ENCODE measurements around the gene OTUB2. TPM values are rescaled to one million over a fixed set of nuclear protein-coding genes. Genes with fewer than 3 reads are reported as not detected.

Gene OTUB2
- 1 to 10 TPM; 2.0 to 2.9 TPM for total RNA-seq

DNA sequence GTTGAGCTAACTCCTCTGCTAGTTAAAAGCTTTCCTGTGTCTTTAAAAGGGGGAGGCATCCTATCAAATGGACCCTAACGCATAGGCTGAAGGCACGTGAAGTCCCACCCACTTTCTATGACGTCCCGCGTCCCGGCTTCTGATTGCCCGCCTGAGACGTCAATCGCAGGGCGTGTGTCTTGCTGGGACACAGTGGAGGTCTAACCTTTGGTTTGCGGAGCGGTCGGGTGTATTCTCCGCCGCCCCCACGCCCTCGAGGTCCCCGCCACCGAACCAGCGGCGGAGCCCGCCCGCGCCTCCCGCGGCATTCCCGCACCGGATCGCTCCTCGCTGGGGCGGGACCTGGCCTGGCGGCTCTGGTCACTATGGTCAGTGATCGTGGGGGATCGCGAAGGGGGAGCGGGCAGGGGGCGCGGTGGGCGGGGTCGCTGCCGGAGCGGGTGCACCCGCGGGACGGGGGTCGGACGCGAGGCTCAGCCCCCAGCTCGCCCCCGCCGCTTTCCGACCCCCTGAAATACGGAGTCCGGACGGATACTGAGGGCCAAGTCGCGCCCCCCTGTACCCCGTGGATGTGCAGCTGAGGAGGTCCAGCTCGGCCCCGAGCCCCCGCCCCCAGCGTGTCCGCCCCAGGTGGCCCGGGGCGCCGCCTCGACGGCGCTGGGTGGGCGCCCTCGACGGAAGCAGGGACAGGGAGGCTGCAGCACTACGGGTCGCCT lies at the start of gene OTUB2:
TSS of gene OTUB2 (plus strand) at position 168 of the 716 bp plus-strand sequence. CDS start at position 366, 198 bp downstream.
- H3K27ac Mint-ChIP-seq: no peak within 1 kb of the TSS
- intact Hi-C loops (cut with micrococcal nuclease): loop anchor here (1.0 to 2.0 kb wide), 4 partner anchors 14 to 150 kb away; partner anchors contain the start of genes DDX24 and IFI27L1
- DNase-seq: peak; percentile 99
- no peaks in the 10 kb centered on the region for H3K9me3 Mint-ChIP-seq
- H3K27me3 Mint-ChIP-seq: no peaks in the 10 kb centered on the region
- CTCF ChIA-PET: interaction anchor here (0.7 to 3.9 kb wide), 7 partner anchors 9 to 110 kb away, joined by 3 to 43 read pairs (median 6); no protein-coding TSS in a partner anchor
- peak within 1 kb of the TSS; percentile 64 for H3K4me3 Mint-ChIP-seq
- POLR2A ChIA-PET: interaction anchor here (1.1 to 1.4 kb wide), 3 partner anchors 10 to 67 kb away, joined by 3 to 6 read pairs (median 5); partner anchors contain the start of genes DDX24 and IFI27L1
- no peaks in the 10 kb centered on the region for H3K36me3 Mint-ChIP-seq
- peaks cover 43% of the 10 kb centered on the region for H3K4me1 Mint-ChIP-seq (ENCODE audit: low read depth)

DNA sequence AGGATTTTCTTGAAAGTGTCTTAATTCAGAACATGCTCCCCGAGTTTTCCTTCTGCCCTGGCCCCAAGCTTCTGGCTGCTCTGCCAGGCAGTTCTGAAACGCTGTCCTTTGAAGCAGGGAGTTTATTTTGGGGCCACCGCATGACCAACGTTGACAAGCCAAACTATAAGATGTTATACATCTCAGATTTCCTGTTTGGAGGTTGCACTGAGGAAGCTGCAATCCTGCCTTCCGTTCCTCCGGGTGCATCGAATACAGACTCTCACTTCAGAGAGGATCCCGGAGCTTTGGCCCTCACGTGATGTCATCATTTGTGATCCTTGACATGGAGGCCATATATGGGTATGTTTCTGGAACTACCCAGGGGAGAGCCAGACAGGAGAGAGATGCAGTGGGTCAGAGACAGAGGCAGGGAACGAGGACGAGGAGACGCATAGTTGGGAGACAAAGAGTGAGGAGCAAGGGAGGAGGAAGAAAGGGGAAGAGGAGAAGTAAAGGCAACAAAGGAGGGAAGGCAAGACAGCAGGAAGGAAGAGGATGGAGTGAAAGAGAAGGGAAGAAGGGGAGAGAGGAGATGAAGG lies 49.6 kb upstream of the OTUB2 start, which contains the start of gene ASB2:
TSS of gene ASB2 (minus strand) at position 94 of the 581 bp plus-strand sequence. CDS start 12,031 bp downstream, outside the sequence.
- ChIA-PET POLR2A (interaction anchor here (1.2 to 10.3 kb wide), 5 partner anchors 10 to 37 kb away, joined by 3 to 447 read pairs (median 6); partner anchors contain the start of gene CCDC197), CTCF (interaction anchor here (1.1 to 19.1 kb wide), 5 partner anchors 15 to 160 kb away, joined by 4 to 425 read pairs (median 16); no protein-coding TSS in a partner anchor)
- H3K4me3 Mint-ChIP-seq: peak within 1 kb of the TSS; percentile 75
- peak; percentile 71 for DNase-seq
- H3K36me3 Mint-ChIP-seq: peaks cover 34% of the 10 kb centered on the region
- intact Hi-C loops (cut with micrococcal nuclease): loop anchor here (1.0 to 5.0 kb wide), 3 partner anchors 13 to 416 kb away; no protein-coding TSS in a partner anchor
- peak within 1 kb of the TSS; percentile 98 for H3K27ac Mint-ChIP-seq
- no peaks in the 10 kb centered on the region for H3K27me3 Mint-ChIP-seq
- peaks cover 93% of the 10 kb centered on the region for H3K4me1 Mint-ChIP-seq (ENCODE audit: low read depth)
- H3K9me3 Mint-ChIP-seq: peaks cover 7% of the 10 kb centered on the region

DNA sequence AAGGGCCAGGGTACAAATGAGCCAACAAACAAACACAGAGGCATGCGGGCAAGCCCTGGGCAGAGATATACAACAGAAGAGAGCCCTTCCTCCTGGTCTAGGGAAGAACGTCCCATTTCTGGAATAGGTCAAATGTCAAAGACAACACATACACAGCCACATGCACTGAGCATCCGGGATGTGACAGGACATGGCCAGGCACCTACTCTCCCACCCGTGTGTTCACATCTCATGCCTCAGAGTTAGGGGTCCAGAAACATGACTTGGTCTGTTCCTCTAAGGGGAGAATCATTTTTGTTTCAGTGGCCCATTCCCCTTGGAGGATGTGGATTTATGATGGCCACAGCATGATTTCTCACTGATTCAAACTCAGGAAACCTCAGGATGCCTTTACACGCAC lies 49.0 kb upstream of the OTUB2 start:
- Mint-ChIP-seq H3K27ac (peak overlapping the region; percentile 98), H3K27me3 (no peaks in the 10 kb centered on the region), H3K9me3 (peaks cover 7% of the 10 kb centered on the region), H3K4me3 (peak overlapping the region; percentile 75), H3K4me1 (ENCODE audit: low read depth) (peaks cover 93% of the 10 kb centered on the region), H3K36me3 (peaks cover 34% of the 10 kb centered on the region)
- POLR2A ChIA-PET: interaction anchor here (1.2 to 10.3 kb wide), 5 partner anchors 9 to 37 kb away, joined by 3 to 447 read pairs (median 6); partner anchors contain the start of gene CCDC197
- DNase-seq: no peak
- CTCF ChIA-PET: interaction anchor here (1.8 to 19.1 kb wide), 5 partner anchors 14 to 37 kb away, joined by 4 to 425 read pairs (median 16); no protein-coding TSS in a partner anchor
- intact Hi-C loops (cut with micrococcal nuclease): loop anchor here (5.0 kb wide), 1 partner anchor 415 kb away; no protein-coding TSS in a partner anchor

DNA sequence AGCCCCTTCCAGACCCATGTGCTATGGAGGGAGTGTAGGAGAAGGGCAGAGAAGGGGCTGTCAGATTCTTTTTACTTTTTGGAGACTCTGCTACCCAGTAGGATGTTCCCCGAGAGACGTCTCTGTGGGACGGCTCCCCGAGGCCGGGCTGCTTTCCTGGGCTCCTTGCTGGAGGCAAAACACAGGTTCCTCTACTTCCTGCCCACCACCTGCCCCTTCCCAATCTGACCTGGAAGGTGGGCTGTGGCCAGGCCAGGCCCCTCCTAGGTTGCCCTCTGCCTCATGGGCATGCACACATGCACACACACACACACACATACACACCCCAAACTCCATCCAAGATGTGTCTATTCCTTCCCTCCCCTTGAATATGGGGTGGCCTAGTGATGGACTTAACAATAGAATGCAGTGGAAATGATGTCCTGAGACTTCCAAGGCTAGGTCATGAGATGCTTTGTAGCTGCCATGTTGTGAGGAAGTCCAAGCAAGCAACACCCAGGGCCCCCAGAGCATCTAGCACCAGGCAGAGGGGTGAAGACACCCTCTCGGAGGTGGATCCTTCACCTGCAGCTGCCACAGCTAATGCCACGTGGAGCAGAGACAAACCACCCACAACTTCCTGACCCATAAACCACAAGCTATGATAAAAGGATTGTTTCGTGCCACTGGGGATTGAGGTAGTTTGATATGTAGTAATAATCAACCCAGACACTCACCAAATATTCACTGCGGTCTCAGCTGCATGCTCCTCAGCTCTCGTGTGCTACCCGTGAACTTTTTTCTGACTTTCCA lies 48.2 kb upstream of the OTUB2 start:
- intact Hi-C loops (cut with micrococcal nuclease): loop anchor here (5.0 kb wide), 1 partner anchor 414 kb away; no protein-coding TSS in a partner anchor
- Mint-ChIP-seq H3K27me3 (no peaks in the 10 kb centered on the region), H3K27ac (peak overlapping the region; percentile 98), H3K9me3 (peaks cover 7% of the 10 kb centered on the region), H3K4me3 (peak overlapping the region; percentile 75), H3K36me3 (peaks cover 33% of the 10 kb centered on the region), H3K4me1 (ENCODE audit: low read depth) (peaks cover 86% of the 10 kb centered on the region)
- POLR2A ChIA-PET: interaction anchor here (0.6 to 10.3 kb wide), 14 partner anchors 8 to 367 kb away, joined by 3 to 447 read pairs (median 4); partner anchors contain the start of genes CCDC197, DDX24 and IFI27L1
- CTCF ChIA-PET: interaction anchor here (0.7 to 19.1 kb wide), 12 partner anchors 15 to 58 kb away, joined by 3 to 425 read pairs (median 4); partner anchors contain the start of gene CCDC197
- peak; percentile 85 for DNase-seq

DNA sequence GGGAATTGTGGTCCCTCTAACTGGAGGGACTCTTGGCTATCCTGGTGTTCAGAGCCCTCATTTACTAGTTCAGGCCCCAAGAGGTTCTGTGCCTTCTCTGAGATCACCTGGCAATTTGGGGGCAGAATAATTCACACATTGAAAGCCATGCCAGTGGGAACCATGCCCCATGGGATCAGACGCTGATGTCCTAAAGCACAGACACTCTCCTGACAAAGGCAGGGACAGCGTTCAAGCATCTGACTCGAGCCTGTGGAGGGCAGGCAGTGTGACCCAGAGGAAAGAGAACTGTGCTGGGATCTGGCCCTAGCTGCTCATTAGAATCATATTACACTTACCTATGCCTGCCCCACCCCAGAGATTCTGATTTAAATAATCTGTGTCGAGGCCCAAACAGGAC lies 47.4 kb upstream of the OTUB2 start:
- intact Hi-C loops (cut with micrococcal nuclease): loop anchor here (5.0 kb wide), 1 partner anchor 414 kb away; no protein-coding TSS in a partner anchor
- Mint-ChIP-seq H3K4me1 (ENCODE audit: low read depth) (peaks cover 78% of the 10 kb centered on the region), H3K9me3 (peaks cover 7% of the 10 kb centered on the region), H3K36me3 (peaks cover 30% of the 10 kb centered on the region), H3K27me3 (no peaks in the 10 kb centered on the region), H3K27ac (peak overlapping the region; percentile 98), H3K4me3 (peak overlapping the region; percentile 75)
- CTCF ChIA-PET: interaction anchor here (0.7 to 19.1 kb wide), 12 partner anchors 8 to 57 kb away, joined by 3 to 425 read pairs (median 4); partner anchors contain the start of gene CCDC197
- POLR2A ChIA-PET: interaction anchor here (0.6 to 10.3 kb wide), 13 partner anchors 8 to 366 kb away, joined by 3 to 447 read pairs (median 3); partner anchors contain the start of genes CCDC197, DDX24 and IFI27L1
- DNase-seq: no peak

DNA sequence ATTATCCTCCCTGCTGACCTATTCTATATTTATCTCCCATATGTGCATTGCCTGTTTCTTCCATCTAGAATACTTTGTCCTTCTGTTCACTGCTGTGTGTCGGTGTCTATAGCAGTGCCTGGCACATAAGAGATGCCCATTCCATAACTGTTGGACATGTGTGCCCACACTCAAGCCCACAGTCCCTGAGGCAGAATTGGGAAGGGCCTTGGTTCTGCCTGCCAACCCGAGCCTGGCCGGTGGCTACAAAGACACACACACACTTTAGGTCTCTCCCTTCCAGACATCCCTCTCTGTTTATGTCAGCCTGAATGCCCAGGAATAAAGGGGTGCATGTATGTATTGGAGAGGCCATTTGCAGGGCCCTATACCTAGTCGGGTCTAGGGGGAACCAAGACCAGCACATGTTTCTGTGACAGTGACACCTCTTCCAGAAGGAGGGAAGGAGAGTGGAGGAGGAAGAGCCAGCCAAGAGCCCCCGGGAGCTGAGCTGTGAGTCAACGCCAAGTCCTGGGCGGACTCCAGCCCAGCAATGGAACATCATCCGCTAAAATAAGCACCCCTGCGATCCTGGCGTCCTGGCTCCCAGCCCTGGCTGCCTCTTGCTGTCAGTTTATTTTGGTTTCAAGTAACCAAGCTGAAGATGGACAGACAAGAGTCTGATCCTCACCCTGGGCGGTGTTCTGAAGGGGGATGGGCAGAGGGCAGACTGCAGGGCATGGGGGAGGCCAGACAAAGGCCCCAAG lies 45.5 kb upstream of the OTUB2 start:
- CTCF ChIA-PET: interaction anchor here (1.6 to 19.1 kb wide), 2 partner anchors 10 to 41 kb away, joined by 5 to 425 read pairs; no protein-coding TSS in a partner anchor
- Mint-ChIP-seq H3K9me3 (peaks cover 7% of the 10 kb centered on the region), H3K4me3 (peak overlapping the region; percentile 23), H3K4me1 (ENCODE audit: low read depth) (peaks cover 60% of the 10 kb centered on the region), H3K27me3 (no peaks in the 10 kb centered on the region), H3K36me3 (peaks cover 25% of the 10 kb centered on the region), H3K27ac (peak overlapping the region; percentile 98)
- no peak for DNase-seq
- intact Hi-C loops (cut with micrococcal nuclease): no loop called here
- POLR2A ChIA-PET: interaction anchor here (0.6 to 1.9 kb wide), 3 partner anchors 10 to 1675 kb away, joined by 3 to 8 read pairs (median 5); no protein-coding TSS in a partner anchor

DNA sequence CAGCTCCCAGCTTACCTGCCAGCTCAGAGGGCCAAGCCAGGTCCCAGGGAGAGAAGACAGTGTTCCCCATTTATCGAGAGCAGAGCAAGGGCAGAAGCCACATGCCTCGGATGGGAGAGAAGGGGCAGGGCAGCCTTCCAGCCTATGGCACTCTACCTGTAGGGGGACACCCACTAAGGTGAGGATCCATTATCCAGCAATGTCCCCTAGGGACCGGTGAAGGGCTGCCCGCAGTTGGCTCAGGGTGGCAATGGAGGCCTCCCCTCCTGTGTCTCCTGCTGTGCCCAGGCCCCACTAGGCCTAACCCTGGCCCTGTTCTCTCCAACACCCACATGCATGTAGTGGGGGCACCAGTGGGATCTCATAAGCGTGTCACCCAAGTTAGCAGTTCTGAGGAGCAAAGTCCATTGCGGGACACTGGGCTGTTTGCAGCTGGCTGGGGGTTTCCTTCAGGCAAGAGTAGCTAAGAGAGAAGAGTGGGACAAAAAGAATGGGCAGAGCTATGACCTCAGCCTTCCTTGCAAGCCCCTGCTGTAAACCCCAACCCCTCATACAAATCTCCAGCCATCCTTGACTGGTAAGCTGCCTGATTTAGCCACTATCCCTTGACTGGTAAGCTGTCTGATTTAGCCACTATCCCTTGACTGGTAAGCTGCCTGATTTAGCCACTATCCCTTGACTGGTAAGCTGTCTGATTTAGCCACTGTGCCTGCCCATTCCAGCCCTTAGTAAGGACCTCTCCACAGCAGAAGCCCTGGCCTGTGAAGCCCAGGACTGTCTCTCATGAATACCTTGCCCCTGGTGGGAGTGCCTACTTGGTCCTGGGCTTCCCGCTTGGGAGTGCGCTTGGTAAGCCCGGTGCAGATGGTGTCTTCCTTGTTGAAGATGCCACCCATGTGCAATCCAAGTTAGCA lies 44.6 kb upstream of the OTUB2 start:
- POLR2A ChIA-PET: interaction anchor here (0.6 to 1.9 kb wide), 5 partner anchors 9 to 1674 kb away, joined by 3 to 8 read pairs (median 4); no protein-coding TSS in a partner anchor
- H3K36me3 Mint-ChIP-seq: peaks cover 25% of the 10 kb centered on the region
- DNase-seq: no peak
- peak overlapping the region; percentile 98 for H3K27ac Mint-ChIP-seq
- intact Hi-C loops (cut with micrococcal nuclease): no loop called here
- CTCF ChIA-PET: interaction anchor here (0.6 to 19.1 kb wide), 6 partner anchors 9 to 199 kb away, joined by 4 to 425 read pairs (median 5); no protein-coding TSS in a partner anchor
- H3K27me3 Mint-ChIP-seq: no peaks in the 10 kb centered on the region
- H3K4me1 Mint-ChIP-seq (ENCODE audit: low read depth): peaks cover 50% of the 10 kb centered on the region
- H3K4me3 Mint-ChIP-seq: no peak overlapping the region
- H3K9me3 Mint-ChIP-seq: peaks cover 7% of the 10 kb centered on the region

DNA sequence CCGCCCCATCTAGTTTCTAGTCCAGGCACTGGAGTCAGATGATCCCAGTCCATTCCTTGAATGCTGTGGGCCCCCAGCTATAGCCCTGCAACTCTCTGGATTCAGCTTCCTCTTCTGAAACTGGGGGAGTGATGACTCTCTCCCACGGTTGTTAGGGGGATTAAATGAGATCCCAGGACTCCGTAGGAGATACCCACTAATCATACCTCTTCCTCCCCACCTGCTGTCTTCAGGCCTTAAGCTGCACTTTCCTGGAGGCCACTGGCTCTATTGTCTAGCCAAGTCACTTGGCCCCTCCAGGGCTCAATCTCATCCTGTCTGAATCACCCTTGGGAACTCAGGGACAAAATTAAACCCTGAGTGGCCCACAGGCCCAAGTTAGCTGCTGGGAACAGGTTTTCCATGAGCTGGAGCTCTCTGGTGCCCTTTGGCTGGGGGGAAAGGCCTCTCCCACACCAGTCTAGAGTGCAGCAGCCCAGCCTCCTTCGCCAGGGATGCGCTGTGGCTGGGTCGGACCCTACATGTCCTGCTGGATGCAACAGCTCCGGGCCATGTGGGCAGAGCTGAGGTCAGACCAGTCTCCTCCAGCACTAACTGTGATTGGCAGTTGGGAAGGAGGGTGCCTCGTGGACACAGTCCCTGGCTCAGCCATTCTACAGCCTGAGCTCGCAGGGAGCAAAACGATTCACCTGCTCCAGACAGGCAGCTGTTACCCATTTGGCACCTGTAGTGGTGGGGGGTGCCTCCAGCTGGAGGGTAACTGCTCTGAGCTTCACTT lies 43.7 kb upstream of the OTUB2 start:
- DNase-seq: no peak
- intact Hi-C loops (cut with micrococcal nuclease): no loop called here
- Mint-ChIP-seq H3K27me3 (no peaks in the 10 kb centered on the region), H3K4me3 (no peak overlapping the region), H3K27ac (no peak overlapping the region), H3K36me3 (peaks cover 17% of the 10 kb centered on the region), H3K9me3 (peaks cover 6% of the 10 kb centered on the region), H3K4me1 (ENCODE audit: low read depth) (peaks cover 42% of the 10 kb centered on the region)
- ChIA-PET POLR2A (interaction anchor here (0.6 to 1.9 kb wide), 7 partner anchors 9 to 43 kb away, joined by 3 to 8 read pairs (median 3); no protein-coding TSS in a partner anchor), CTCF (interaction anchor here (0.6 to 19.1 kb wide), 8 partner anchors 9 to 198 kb away, joined by 4 to 425 read pairs (median 6); no protein-coding TSS in a partner anchor)

DNA sequence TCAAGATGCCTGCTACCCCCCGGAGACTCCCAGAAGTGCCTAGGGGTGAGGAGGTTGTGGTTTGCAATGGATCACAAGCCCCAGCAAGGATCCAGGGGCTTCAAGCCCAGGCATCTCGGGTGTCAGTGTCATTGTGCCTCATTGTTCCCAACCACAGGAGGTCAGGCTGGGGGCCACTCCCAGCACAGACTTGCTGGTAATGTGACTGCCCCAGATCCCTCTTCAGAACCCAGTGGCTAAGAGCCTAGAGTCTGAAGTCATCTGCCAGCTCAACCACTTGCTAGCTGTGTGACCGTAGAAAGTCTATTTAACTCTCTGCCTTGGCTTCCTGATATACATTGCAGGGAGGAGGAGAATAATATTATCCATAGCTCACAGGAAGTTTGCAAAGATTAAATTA lies 42.1 kb upstream of the OTUB2 start:
- Mint-ChIP-seq H3K9me3 (no peaks in the 10 kb centered on the region), H3K27ac (no peak overlapping the region), H3K27me3 (no peaks in the 10 kb centered on the region), H3K36me3 (peaks cover 6% of the 10 kb centered on the region), H3K4me3 (no peak overlapping the region), H3K4me1 (ENCODE audit: low read depth) (peaks cover 25% of the 10 kb centered on the region)
- intact Hi-C loops (cut with micrococcal nuclease): no loop called here
- POLR2A ChIA-PET: interaction anchor here (1.6 kb wide), 1 partner anchor 23 kb away, joined by 3 read pairs; no protein-coding TSS in a partner anchor
- DNase-seq: no peak
- CTCF ChIA-PET: interaction anchor here (0.9 to 19.1 kb wide), 6 partner anchors 14 to 44 kb away, joined by 3 to 425 read pairs (median 4); no protein-coding TSS in a partner anchor
